Glomerular endothelial cell (primary cell): Measurements from ENCODE around the gene ARPP19. TPM values are rescaled to one million over a fixed set of nuclear protein-coding genes. Genes with fewer than 3 reads are reported as not detected.
"Not testable (repeated sequence)": the region's sequence is repeated elsewhere in the genome, so short reads cannot be mapped to it uniquely, and the experiment has no call there.

Source experiments
- DNase-seq: peaks from one replicate; pipeline ENCODE4 v3.0.0-alpha.2; 2011; ENCODE audit warnings: low read depth, low spot score; ENCODE audit errors: extremely low read depth
- total RNA-seq: library from RNA; depleted of rRNA; stranded (reverse); fragments of >200 nt; gene quantifications from 2 replicates; pipeline ENCODE4 v1.2.3, GENCODE V29; 2015

ARPP19 gene
- total RNA-seq, 1 donor from 2014 or later = 126 TPM

DNA sequence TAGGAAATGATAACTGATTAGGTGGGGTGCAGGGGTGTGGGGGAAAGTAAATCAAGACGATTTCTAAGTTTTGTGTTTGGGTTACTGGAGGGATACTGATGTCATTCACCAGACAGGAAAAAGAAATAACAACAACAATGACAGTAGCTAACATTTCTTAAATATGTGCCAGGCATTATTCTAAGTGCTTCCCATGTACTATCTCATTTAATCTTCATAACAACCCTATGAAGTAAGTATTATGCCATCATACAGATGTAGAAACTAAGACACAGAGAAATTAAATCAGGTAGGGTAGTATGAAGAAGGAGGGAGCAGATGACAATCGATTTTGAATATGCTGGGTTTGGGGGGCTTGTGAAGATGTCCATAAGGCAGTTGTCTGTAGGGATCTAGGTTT lies 53.5 kb downstream of the ARPP19 start:
- no peak for DNase-seq

DNA sequence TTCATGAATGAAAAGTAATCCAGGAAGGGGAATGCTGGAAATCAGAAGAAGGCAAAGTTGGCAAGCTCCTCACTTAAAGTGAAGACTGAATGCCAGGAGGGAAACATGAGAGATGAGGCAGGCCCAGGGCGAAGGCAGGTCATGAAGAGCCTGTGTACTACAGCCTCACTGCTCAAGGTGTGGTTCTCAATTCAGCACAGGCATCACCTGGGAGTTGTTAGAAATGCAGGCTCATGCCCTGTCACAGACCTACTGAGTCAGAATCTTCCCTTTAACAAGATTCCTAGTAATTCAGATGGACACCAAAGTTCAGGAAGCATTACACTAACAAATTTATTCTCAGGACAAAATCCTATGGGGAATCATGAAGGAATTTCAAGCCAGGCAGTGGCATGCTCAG lies 54.3 kb downstream of the ARPP19 start:
- no peak for DNase-seq

DNA sequence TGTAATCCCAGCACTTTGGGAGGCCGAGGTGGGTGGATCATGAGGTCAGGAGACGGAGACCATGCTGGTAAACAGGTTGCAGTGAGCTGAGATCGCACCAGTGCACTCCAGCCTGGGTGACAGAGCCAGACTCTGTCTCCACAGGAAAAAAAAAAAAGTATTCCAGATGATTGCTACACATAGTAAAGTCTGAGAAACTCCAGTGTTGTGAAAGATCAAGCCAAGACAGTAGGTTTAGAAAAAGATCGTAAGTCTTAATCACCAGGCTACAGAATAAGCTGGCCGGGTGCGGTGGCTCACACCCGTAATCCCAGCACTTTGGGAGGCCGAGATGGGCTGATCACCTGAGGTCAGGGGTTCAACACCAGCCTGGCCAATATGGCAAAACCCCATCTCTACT lies 56.0 kb downstream of the ARPP19 start:
- not testable (repeated sequence) for DNase-seq

DNA sequence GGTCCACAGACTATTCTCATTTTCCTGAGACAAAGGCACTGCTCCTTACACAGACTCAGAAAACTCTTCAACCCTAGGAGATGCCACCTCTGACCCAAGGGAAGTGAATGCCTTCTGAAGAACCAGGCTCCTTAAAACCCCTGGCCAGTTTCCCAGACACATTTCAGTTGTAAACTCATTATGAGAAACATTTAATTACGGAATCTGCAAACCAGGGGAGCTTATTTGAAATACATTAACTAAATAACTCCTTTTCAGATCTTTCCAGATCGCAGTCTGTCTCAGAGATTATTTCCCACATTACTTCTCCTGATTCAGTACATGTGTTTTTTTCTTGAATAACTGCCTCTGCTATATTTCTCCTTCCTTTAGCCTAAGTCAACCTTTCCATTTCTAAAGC lies 57.7 kb downstream of the ARPP19 start:
- no peak for DNase-seq

DNA sequence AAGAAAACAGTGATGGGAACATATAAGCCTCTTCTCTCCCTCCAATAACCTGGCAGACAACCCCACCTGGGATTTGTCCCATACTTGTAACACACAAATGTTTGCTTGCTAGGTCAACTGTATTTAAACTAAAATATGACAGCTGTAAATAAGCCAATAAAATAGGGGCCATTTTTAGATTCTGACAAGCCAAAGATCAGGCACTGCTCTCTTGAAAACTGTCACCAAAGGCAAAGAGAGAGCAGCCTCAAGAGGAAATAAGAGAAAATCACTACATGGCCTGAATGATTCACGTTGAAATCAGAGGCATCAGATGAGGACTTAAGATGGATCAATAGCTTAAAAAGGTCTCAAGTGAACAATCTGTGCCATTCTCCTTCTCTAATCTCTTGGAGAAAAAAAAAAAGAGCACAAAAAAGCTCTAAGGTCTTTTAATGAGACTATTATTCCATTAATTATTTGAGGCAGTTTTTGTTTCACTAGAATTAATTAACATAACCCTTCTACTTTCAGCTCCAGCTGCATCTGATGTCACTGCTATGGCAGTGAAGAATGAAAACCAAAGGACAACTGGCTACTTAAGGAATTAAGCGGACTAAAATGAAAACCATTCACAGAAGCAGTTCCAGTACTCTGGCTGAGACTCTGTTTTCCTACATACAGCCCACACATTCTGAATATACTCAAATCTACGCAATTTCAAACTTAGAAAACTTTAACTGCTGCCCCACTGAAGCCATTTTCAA lies 59.2 kb downstream of the ARPP19 start:
- no peak for DNase-seq

DNA sequence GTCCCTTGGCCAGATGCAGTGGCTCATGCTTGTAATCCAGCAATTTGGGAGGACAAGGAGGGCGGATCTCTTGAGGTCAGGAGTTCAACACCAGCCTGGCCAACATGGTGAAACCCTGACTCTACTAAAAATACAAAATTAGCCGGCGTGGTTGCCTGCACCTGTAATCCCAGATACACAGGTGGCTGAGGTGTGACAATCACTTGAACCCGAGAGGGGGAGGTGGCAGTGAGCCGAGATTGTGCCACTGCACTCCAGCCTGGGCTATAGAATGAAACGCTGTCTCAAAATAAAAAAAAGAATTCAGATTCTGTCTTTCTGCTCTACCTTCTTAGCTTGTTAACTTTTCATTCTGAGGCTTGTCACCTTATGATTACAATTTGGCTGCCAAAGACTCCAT lies 62.3 kb downstream of the ARPP19 start:
- no peak for DNase-seq

DNA sequence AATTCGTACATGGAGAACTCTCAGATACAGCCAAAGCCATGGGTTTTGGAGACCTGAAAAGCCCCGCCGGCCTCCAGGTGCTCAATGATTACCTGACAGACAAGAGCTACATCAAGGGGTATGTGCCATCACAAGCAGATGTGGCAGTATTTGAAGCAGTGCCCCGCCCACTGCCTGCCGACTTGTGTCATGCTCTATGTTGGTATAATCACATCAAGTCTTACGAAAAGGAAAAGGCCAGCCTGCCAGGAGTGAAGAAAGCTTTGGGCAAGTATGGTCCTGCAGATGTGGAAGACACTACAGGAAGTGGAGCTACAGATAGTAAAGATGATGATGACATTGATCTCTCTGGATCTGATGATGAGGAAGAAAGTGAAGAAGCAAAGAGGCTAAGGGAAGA lies 63.7 kb downstream of the ARPP19 start:
- DNase-seq = no peak

DNA sequence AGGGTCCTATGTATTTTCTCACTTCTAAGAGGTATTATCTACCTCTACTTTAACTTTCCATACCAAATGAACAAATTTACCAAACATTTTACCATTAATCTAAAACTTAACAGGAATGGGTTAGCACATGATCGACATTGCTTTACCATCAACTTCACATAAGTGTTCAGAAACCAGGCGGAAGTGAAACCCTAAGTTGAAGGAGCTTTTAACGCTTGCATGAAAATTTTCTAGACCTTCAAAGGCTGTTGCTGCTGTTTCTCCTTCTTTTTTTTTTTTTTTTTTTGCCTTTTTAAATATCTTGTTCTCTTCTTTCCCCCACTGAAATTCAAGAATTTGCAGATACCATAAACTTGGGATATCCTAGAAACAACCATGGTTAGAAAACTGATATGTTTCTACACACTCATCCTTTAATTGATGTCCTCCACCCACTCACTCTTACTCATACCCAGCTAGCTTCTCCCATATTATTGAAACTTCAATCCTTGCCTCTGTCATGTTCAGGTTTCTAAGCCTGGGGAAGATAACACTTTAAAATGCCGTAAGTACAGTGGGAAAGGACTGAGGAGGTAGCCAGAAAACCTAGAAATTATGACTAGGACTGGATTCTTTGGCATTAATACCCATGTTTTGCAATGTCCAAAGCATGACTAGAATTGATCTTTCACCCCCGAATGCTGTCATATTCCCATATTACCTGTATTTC lies 64.9 kb downstream of the ARPP19 start:
- DNase-seq = no peak

DNA sequence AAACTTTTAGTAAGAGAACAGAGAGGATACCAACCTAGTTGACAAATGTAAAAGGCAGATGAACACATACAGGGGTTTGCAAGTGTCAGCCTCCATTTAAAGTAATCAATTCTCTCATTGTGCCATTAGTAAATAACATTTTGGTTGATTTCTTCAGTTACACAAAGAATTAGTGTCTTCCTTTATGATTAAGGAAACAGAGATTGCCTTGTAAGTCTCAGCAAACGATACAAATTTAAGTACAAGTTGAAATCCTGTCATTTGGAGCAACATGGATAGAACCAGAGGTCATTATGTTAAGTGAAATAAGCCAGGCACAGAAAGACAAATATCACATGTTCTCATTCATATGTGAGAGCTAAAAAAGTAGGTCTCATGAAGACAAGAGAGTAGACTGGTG lies 66.2 kb downstream of the ARPP19 start:
- no peak for DNase-seq

DNA sequence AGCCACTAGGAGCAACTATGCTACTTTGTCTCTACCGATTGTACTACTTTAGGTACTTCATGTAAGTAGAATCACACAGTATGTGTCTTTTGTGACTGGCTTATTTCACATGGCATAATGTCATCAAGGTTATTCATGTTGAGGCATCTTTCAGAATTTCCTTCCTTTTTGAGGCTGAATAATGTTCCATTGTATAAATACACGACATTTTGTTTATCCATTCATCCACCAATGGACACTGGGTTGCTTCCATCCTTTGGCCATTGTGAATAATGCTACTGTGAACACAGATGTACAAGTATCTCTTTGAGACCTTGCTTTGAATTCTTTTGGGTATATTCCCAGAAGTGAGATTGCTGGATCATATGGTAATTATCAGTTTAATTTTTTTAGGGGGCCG lies 69.3 kb downstream of the ARPP19 start:
- DNase-seq = no peak

DNA sequence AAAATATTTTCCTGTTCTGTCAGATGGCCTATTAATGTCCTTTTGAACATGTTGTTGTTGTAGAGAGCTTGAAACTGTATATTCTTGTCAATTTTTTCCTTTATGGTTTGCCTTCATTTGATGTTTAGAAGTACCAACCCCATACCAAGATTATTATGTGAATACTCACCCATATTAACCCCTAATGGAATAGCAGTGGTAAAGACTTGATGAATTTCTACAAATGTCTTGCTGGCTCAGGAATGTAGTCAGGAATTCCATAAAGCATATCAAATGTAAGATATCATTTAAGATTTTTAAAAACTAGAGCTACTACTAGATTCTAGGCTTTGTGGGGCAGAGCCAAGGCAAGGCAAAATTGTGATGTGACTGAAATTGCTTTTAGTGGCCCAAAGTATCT lies 70.1 kb downstream of the ARPP19 start:
- DNase-seq = no peak

Other genes with a start within 250 kb of the ARPP19 start
- gene MYO5A, start 40.1 kb downstream of the ARPP19 start, total RNA-seq = 50.9 and 70.9 TPM in 2 replicates
- gene ATOSA, start 110.4 kb upstream of the ARPP19 start, total RNA-seq = 14.4 and 36.0 TPM in 2 replicates
- gene ONECUT1, start 221.3 kb upstream of the ARPP19 start, total RNA-seq = not detected in 2 replicates